Measurements from ENCODE around the gene KPNA6. TPM values are rescaled to one million over a fixed set of nuclear protein-coding genes. Genes with fewer than 3 reads are reported as not detected.

Gene KPNA6
- total and polyA plus RNA-seq, 3 donors from 2014 or later: 56.5 to 107 (median 64.6) TPM

DNA sequence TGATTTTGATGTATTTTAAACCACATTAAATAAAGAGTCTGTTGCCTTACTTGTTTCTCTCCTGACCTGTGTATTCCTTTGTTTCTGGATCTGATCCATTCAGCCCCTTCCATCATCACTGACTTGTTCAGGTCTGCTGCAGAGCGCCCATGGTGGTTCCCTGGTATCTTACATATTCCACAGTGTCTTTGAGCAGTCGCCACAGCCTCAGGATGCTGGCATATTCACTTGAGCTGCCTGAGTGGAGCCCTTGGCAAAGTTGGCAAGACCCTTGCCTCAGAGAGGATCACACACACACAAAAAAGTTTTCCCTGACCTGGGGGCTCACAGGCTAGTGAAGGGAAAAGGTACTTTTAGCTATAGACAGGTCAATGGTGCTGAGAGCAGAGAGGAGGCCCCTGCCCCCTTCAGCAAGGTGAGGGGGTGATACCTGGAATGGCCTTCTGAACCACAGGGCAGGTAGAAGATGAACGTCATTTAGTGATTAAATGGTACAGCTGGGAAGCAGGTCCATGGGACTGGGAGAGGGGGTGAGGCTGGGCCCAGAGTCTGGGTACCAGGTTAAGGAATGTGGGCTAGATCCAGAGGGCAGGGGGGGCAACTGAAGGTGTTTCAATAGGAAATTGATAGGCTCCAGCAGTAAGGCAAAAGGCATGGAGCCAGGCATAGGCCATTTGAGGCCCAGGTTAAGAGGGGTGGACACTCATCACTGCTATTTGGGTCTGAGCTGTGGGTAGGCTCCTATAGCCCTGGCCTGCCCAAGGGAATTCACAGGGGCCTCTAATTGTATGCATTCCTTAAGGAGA is 90.6 kb downstream of the KPNA6 start:
- intact Hi-C loops (cut with DNase I; ENCODE audit: low total_unique reads): no loop called here
- Histone ChIP-seq H3K9me3 (no peaks in the 10 kb centered on the region), H3K4me3 (no peak overlapping the region), H3K36me3 (ENCODE audit: low read depth, missing control alignments) (no peaks in the 10 kb centered on the region), H3K4me1 (peaks cover 29% of the 10 kb centered on the region), H3K27ac (no peak overlapping the region), H3K27me3 (no peaks in the 10 kb centered on the region)
- no peak for TF ChIP-seq POLR2A (IDR thresholded peaks at IDR 0.05)
- TF ChIP-seq, protein P1, sequence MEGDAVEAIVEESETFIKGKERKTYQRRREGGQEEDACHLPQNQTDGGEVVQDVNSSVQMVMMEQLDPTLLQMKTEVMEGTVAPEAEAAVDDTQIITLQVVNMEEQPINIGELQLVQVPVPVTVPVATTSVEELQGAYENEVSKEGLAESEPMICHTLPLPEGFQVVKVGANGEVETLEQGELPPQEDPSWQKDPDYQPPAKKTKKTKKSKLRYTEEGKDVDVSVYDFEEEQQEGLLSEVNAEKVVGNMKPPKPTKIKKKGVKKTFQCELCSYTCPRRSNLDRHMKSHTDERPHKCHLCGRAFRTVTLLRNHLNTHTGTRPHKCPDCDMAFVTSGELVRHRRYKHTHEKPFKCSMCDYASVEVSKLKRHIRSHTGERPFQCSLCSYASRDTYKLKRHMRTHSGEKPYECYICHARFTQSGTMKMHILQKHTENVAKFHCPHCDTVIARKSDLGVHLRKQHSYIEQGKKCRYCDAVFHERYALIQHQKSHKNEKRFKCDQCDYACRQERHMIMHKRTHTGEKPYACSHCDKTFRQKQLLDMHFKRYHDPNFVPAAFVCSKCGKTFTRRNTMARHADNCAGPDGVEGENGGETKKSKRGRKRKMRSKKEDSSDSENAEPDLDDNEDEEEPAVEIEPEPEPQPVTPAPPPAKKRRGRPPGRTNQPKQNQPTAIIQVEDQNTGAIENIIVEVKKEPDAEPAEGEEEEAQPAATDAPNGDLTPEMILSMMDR (IDR thresholded peaks at IDR 0.05): no peak
- WGBS, 2 donors: 78 to 86% methylated on average over 3 of the region's 3 CpGs
- no peak for DNase-seq

DNA sequence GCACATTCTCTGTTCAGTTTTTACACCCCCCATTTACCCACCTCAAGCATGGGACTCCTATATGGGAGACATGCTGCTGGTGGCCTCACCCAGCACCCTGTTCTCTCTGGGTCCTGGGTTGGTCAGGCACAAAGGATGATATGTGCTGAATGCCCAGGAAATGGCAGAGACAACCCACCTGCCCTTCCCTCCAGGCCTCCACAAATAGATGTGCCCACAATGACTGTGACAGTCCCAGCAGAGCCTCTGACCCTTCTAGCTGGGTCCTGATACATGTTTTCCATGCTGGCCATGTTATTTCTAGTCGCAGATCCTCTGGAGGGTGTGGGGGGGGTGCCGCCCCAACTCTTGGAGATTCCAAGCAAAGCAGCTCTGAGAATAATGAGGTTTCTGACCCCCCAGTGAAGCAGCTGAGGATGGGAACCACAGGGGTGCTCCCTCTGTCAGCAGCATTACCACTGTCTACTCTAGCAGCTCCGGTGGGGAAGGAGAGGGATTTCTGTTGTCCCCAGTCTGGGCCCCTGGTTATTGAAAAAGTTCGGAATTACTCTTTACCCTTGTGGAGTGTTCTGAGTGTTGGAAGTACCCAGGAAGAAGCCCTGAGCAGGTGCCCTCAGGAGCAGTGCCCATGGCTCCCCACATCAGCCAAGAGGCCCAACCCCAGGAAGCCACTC is 91.3 kb downstream of the KPNA6 start:
- intact Hi-C loops (cut with DNase I; ENCODE audit: low total_unique reads): no loop called here
- TF ChIP-seq, protein P1 (IDR thresholded peaks at IDR 0.05): no peak
- no peak overlapping the region for H3K4me3 ChIP-seq

DNA sequence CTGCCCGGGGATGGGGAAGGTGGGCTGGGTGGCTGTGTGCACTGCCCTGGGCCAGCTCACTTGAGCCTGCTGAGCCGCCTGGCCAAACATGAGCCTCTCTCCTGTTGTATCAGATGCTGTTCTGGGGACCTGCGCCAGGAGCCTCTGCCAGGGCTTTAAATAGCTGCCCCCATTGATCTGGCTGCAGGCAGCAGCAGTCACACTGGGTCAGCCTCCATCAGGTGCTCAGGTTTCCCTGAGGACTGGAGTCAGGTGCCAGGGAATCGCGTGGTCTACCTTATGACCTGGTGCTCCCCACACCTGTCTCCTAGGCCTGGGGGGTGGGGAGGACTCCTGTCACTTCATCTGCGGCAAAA is 91.8 kb downstream of the KPNA6 start:
- Histone ChIP-seq H3K4me3 (no peak overlapping the region), H3K4me1 (peaks cover 40% of the 10 kb centered on the region), H3K27ac (peak overlapping the region; percentile 71 to 94), H3K27me3 (no peaks in the 10 kb centered on the region), H3K36me3 (ENCODE audit: low read depth, missing control alignments) (no peaks in the 10 kb centered on the region), H3K9me3 (no peaks in the 10 kb centered on the region)
- DNase-seq: peak; percentile 78
- WGBS, 2 donors: 40 to 41% methylated on average over 1 to 6 of the region's 6 CpGs
- intact Hi-C loops (cut with DNase I; ENCODE audit: low total_unique reads): no loop called here
- TF ChIP-seq POLR2A (IDR thresholded peaks at IDR 0.05): no peak
- TF ChIP-seq, protein P1 (IDR thresholded peaks at IDR 0.05): no peak

More for the DNA sequence above, 91.3 kb downstream of the KPNA6 start:
- no peaks in the 10 kb centered on the region for H3K36me3 ChIP-seq (ENCODE audit: low read depth, missing control alignments)
- 71 to 80% methylated on average over 1 to 4 of the region's 4 CpGs for WGBS, 2 donors
- peaks cover 36% of the 10 kb centered on the region for H3K4me1 ChIP-seq
- H3K27ac ChIP-seq: peak overlapping the region; percentile 71 to 94
- DNase-seq: no peak
- H3K9me3 ChIP-seq: no peaks in the 10 kb centered on the region
- H3K27me3 ChIP-seq: no peaks in the 10 kb centered on the region

DNA sequence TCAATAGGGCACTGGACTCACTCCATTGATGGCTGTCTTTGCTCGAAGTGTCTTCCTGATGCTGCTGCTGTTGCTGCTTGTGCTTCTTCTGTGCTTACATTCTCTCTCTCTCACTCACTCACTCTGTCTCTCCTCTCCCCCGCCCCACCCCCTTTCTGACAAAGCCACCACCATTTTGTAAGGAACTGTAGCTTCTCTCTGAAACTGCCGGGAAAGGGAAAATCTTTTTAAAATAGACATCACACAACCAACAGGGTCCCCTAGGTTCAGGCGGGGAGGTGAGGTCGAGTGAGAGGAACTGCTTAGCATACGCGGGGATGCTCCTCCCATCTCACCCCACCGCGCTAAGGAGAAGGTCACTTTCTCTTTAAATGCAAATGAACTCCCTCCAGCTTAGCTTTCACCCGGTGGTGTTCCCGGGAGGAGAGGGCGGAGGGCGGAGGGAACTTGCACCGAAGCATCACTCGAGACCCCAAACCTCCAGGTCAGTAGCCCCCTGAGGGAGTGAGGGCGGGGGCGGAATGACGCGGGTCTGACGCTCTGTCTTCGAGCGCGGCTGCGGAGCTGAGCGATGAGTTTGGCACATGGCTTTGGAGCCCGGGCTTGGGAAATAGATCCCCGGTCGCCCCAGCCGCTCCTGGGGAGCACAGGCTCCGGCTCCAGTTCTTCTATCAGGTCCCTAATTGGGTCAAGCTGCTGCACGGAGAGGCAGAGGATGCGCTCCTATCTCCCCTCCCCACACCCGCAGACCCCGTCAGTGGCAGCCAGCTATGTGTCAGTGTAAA is 92.6 kb downstream of the KPNA6 start, which contains the start of gene CCDC28B:
Gene CCDC28B (plus strand): TSS at position 370 of the 785 bp plus-strand sequence. CDS start 1,341 bp downstream, outside the sequence.
- Histone ChIP-seq H3K4me1 (peaks cover 44% of the 10 kb centered on the region), H3K36me3 (ENCODE audit: low read depth, missing control alignments) (no peaks in the 10 kb centered on the region), H3K27ac (peak within 1 kb of the TSS; percentile 71 to 94), H3K9me3 (no peaks in the 10 kb centered on the region), H3K4me3 (peak within 1 kb of the TSS; percentile 63 to 68), H3K27me3 (no peaks in the 10 kb centered on the region)
- DNase-seq: peak; percentile 73
- 0 to 1% methylated on average over 13 to 34 of the region's 34 CpGs for WGBS, 2 donors
- TF ChIP-seq, protein P1 (IDR thresholded peaks at IDR 0.05): no peak
- no peak for TF ChIP-seq POLR2A (IDR thresholded peaks at IDR 0.05)
- intact Hi-C loops (cut with DNase I; ENCODE audit: low total_unique reads): no loop called here
